ENCODE results near the gene SFPQ.

DNA sequence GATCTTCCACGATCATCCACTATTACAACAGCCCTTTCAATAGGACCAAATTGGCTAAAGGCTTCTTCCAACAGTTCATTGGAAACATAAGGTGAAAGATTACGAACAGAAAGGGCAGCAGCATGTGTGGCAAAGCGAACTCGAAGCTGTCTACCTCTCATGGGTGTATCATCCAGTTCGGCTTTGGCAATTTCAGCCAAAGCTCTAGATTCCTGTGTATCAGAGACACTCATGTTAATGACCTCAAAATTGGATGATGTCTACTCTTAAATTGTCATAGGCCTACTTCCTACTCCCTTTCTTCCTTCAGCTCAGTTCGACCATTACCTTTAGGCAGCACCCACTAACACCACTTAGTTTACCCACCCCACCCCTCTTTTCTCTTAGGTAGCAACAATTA lies 2.2 kb downstream of the SFPQ start:
- TF ChIP-seq, protein P1, sequence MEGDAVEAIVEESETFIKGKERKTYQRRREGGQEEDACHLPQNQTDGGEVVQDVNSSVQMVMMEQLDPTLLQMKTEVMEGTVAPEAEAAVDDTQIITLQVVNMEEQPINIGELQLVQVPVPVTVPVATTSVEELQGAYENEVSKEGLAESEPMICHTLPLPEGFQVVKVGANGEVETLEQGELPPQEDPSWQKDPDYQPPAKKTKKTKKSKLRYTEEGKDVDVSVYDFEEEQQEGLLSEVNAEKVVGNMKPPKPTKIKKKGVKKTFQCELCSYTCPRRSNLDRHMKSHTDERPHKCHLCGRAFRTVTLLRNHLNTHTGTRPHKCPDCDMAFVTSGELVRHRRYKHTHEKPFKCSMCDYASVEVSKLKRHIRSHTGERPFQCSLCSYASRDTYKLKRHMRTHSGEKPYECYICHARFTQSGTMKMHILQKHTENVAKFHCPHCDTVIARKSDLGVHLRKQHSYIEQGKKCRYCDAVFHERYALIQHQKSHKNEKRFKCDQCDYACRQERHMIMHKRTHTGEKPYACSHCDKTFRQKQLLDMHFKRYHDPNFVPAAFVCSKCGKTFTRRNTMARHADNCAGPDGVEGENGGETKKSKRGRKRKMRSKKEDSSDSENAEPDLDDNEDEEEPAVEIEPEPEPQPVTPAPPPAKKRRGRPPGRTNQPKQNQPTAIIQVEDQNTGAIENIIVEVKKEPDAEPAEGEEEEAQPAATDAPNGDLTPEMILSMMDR (IDR thresholded peaks at IDR 0.05) = no peak
- TF ChIP-seq EZH2 (IDR thresholded peaks at IDR 0.05; ENCODE audit: borderline replicate concordance, insufficient read depth, low read depth, low read length, poor library complexity, severe bottlenecking) = no peak
